Measurements from ENCODE around the gene CKB.
A peak's percentile ranks its signal among the peaks of the same experiment; 100 is the strongest.

Gene CKB

DNA sequence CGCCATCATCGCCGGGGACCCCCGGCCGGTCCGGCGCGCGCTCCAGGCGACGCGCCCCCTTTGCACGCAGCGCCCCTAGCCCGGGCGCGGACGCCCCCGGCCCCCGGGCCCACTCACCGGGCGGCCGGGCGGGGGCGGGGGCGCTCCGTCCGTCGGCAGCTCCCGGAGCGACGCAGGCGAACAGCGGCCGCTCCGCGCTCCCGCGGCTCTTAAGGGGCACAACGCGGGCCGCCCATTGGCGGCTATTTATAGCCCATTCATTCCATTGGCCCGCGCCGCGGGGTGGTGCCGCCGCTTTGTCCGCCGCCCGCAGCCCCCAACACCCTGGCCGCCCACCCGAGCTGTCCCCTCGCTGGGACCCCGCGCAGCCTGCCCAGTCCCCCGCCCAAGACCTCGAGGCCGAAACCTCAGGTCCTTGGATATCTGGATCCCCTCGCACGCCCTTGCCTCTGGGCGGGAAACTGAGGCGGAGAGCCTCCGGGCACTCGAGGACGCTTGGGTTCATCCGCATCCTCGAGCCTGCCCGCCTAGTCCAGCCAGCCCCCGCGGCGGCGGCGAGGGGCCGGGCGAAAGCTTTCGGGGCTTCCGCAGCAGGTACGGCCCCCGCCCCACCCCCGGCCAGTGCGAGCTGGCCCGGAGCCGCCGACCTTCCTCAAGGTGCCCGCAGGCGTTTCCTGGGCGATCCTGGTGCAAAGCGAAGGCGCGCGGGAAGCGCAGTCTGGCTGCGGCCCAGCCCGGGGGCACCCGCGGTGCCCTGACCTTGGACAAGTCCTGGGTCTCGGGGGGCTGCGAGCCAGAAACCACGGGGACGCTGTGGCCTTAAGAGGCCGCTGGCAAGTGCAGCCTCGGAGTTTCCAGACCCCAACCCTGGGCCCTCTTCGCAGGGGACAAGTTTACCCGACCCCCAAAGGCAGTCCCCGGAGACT is at the start of gene CKB:
Gene CKB (minus strand): TSS at position 182 of the 926 bp plus-strand sequence. CDS start 337 bp downstream, outside the sequence.
- Histone ChIP-seq H3K4me3 (ENCODE audit: low read depth, low read length) (peak within 1 kb of the TSS; percentile 27), H3K27me3 (replicated peaks) (peaks cover 11% of the 10 kb centered on the region), H3K27ac (no peak within 1 kb of the TSS), H3K36me3 (replicated peaks) (no peaks in the 10 kb centered on the region)
- peak; percentile 22 for DNase-seq
- in situ Hi-C loops (cut with HindIII; ENCODE audit: low pct_ligation_motif_present, low sequenced_read_pairs), result no loop called here
- TF ChIP-seq, protein P1, sequence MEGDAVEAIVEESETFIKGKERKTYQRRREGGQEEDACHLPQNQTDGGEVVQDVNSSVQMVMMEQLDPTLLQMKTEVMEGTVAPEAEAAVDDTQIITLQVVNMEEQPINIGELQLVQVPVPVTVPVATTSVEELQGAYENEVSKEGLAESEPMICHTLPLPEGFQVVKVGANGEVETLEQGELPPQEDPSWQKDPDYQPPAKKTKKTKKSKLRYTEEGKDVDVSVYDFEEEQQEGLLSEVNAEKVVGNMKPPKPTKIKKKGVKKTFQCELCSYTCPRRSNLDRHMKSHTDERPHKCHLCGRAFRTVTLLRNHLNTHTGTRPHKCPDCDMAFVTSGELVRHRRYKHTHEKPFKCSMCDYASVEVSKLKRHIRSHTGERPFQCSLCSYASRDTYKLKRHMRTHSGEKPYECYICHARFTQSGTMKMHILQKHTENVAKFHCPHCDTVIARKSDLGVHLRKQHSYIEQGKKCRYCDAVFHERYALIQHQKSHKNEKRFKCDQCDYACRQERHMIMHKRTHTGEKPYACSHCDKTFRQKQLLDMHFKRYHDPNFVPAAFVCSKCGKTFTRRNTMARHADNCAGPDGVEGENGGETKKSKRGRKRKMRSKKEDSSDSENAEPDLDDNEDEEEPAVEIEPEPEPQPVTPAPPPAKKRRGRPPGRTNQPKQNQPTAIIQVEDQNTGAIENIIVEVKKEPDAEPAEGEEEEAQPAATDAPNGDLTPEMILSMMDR (IDR thresholded peaks at IDR 0.05; ENCODE audit: low read depth, low read length, missing control alignments), result no peak

DNA sequence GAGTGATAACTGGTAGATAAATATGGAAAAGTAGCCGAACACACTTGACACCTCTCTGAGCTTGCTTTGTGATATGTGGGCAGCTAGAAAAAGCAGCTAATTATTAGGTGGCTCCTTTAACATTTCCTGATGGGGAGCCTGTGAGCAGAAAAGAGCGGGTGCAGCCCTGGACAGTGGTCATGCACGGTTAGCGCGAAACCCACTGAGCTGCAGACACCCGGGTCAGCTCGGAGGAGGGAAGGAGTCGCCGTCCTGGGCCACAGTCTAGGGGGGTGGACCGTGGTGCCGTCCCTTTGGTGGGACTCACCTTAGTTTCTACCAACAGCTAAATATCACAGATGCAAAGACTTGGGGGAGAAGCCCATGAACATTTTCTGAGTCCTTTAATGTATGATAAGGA is 46.8 kb upstream of the CKB start:
- no peak for DNase-seq
- TF ChIP-seq, protein P1 (IDR thresholded peaks at IDR 0.05; ENCODE audit: low read depth, low read length, missing control alignments), result no peak
- Histone ChIP-seq H3K36me3 (replicated peaks) (peaks cover 11% of the 10 kb centered on the region), H3K4me3 (ENCODE audit: low read depth, low read length) (no peak overlapping the region), H3K27me3 (replicated peaks) (no peaks in the 10 kb centered on the region), H3K27ac (no peak overlapping the region)
- in situ Hi-C loops (cut with HindIII; ENCODE audit: low pct_ligation_motif_present, low sequenced_read_pairs), result no loop called here

DNA sequence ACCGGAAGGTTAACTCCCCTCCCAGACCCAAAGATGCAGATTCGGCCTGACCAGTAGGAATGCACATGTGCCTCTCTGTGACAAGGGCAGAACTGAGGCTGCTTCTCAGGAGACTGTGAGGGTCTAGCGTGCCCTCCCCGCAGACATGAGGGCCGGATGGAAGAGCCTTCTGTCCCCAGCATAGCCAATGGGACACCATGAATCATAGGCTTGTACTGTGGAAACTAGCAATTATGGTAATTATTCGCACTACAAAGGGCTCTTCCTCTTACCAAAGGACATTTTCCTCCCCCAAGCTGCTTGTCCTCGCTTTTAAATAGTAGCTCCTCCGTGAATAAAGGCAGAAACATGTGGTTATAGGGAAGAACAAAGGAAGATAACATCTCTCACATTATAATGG is 46.3 kb upstream of the CKB start:
- no peak overlapping the region for H3K27ac ChIP-seq
- H3K4me3 ChIP-seq (ENCODE audit: low read depth, low read length), result no peak overlapping the region
- no peak for DNase-seq
- in situ Hi-C loops (cut with HindIII; ENCODE audit: low pct_ligation_motif_present, low sequenced_read_pairs), result no loop called here
- TF ChIP-seq, protein P1 (IDR thresholded peaks at IDR 0.05; ENCODE audit: low read depth, low read length, missing control alignments), result no peak
- peaks cover 7% of the 10 kb centered on the region for H3K36me3 ChIP-seq (replicated peaks)
- no peaks in the 10 kb centered on the region for H3K27me3 ChIP-seq (replicated peaks)

DNA sequence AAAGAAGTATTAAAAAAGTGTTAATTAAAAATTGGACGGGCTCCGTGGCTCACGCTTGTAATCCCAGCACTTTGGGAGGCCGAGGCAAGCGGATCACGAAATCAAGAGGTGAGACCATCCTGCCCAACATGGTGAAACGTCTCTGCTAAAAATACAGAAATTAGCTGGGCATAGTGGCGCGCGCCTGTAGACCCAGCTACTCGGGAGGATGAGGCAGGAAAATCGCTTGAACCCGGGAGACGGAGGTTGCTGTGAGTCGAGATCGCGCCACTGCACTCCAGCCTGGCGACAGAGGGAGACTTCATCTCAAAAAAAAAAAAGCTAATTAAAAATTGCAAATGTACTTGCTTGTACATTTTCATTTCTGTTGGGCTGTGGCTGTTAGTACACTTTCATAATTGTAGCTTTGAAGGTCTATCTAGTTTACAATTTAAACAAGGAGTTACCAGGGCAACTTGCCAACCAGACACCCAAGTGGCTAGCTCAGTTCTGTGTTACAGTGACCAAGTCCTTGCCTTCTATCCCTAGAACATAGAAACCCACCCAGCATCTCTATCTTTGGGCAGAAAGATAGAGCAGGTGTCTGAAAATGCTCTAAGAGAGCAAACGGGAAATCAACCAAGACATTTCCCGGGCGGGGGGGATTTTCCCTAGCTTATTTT is 41.3 kb upstream of the CKB start:
- in situ Hi-C loops (cut with HindIII; ENCODE audit: low pct_ligation_motif_present, low sequenced_read_pairs), result no loop called here

DNA sequence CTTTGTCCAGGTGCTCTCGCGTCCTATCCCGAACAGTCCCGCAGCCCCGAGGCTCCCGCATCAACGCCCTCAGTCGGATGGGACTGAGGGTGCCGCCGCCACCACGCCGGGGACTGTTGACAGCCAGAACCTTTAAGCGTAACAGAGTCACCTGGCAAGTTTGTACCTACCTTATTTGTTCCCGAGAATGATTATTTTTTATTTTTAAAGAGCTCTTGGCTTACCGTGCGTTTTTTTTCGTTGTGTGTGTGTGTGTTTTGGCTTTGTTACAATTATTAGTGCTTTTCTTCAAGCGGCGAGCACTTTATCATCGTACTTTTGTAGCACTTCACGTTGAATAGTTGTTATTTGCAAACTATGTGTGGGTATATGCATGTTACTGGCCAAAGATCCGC is 40.6 kb upstream of the CKB start:
- TF ChIP-seq, protein P1 (IDR thresholded peaks at IDR 0.05; ENCODE audit: low read depth, low read length, missing control alignments), result no peak
- DNase-seq, result no peak
- Histone ChIP-seq H3K4me3 (ENCODE audit: low read depth, low read length) (peak overlapping the region; percentile 85), H3K27me3 (replicated peaks) (no peaks in the 10 kb centered on the region), H3K36me3 (replicated peaks) (peaks cover 9% of the 10 kb centered on the region), H3K27ac (peak overlapping the region; percentile 96)
- in situ Hi-C loops (cut with HindIII; ENCODE audit: low pct_ligation_motif_present, low sequenced_read_pairs), result no loop called here

More for the DNA sequence above, 41.3 kb upstream of the CKB start:
- peak overlapping the region; percentile 85 for H3K4me3 ChIP-seq (ENCODE audit: low read depth, low read length)
- TF ChIP-seq, protein P1 (IDR thresholded peaks at IDR 0.05; ENCODE audit: low read depth, low read length, missing control alignments), result no peak
- H3K27me3 ChIP-seq (replicated peaks), result no peaks in the 10 kb centered on the region
- DNase-seq, result no peak
- no peak overlapping the region for H3K27ac ChIP-seq
- peaks cover 9% of the 10 kb centered on the region for H3K36me3 ChIP-seq (replicated peaks)
